Measurements from ENCODE around the gene HDAC4.

DNA sequence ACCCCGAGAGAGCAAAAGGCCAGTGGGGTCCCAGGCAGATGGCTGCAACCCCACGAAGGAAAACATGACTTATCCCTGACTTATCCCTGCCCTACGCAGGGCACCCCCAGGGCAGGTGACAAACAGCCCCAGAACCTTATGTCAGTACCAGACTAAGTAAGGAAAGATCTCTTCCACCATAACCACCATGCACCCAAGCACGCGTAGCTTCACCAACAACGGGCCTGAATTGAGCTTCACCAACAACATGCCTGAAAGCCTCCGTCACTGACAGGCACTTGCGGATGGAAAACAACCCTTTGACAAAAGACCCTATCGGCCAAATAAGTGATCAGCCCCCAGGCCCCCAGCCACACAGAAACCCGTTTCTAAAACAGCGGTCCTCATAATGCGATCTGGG lies 34.1 kb downstream of the HDAC4 start:
- TF ChIP-seq, protein P1, sequence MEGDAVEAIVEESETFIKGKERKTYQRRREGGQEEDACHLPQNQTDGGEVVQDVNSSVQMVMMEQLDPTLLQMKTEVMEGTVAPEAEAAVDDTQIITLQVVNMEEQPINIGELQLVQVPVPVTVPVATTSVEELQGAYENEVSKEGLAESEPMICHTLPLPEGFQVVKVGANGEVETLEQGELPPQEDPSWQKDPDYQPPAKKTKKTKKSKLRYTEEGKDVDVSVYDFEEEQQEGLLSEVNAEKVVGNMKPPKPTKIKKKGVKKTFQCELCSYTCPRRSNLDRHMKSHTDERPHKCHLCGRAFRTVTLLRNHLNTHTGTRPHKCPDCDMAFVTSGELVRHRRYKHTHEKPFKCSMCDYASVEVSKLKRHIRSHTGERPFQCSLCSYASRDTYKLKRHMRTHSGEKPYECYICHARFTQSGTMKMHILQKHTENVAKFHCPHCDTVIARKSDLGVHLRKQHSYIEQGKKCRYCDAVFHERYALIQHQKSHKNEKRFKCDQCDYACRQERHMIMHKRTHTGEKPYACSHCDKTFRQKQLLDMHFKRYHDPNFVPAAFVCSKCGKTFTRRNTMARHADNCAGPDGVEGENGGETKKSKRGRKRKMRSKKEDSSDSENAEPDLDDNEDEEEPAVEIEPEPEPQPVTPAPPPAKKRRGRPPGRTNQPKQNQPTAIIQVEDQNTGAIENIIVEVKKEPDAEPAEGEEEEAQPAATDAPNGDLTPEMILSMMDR (IDR thresholded peaks at IDR 0.05; ENCODE audit: insufficient read depth, low read length, poor library complexity, severe bottlenecking), result no peak
- no peak for TF ChIP-seq EZH2phosphoT487 (conservative IDR thresholded peaks at IDR 0.05; ENCODE audit: low read length)
